Measurements from ENCODE around the gene NFX1.

- no peak for TF ChIP-seq CTCF (conservative IDR thresholded peaks at IDR 0.05 in 1 of 2, IDR thresholded peaks at IDR 0.05 in 1 of 2; ENCODE audit: low read depth in 1 of 2, low read length in 2 of 2)
- no peak for TF ChIP-seq EZH2 (IDR thresholded peaks at IDR 0.05; ENCODE audit: low read length, missing control alignments)
These were observed 113.8 kb downstream of the NFX1 start for GRCh38 chr9:33403941-33404787.

All from fibroblast of lung (primary cell).